Dedifferentiated amniotic fluid mesenchymal stem cell (primary cell): ENCODE results near the gene WLS.
"Not testable (repeated sequence)": the region's sequence is repeated elsewhere in the genome, so short reads cannot be mapped to it uniquely, and the experiment has no call there.

Experiments
- DNase-seq: peaks from one replicate; pipeline ENCODE4 v3.0.0-alpha.2; 2016; ENCODE audit errors: extremely low spot score

The WLS gene

GRCh38 chr1:68199603-68200002 lies 32.7 kb downstream of the WLS start:
- DNase-seq, result no peak

- DNase-seq, result no peak
Observed at GRCh38 chr1:68198752-68199151, 33.6 kb downstream of the WLS start.

DNA sequence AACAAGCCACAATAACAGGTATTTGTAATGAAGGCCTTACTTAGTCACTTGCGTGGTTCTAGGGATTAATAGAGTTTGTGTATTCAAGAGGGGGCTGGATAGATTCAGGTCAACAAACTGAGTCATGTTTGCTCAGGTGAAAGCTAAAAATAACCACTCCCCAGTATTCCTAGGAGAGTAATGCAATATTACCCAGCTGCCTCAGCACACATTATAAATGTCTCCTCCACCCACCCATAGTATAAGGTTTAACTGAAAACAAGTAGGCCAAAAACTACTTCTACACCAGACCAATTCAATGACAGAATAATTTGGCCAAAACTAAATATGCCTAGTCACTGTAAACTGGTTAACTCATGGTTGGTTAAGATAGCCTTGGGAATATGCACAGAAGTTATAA lies 34.4 kb downstream of the WLS start:
- DNase-seq, result no peak

DNA sequence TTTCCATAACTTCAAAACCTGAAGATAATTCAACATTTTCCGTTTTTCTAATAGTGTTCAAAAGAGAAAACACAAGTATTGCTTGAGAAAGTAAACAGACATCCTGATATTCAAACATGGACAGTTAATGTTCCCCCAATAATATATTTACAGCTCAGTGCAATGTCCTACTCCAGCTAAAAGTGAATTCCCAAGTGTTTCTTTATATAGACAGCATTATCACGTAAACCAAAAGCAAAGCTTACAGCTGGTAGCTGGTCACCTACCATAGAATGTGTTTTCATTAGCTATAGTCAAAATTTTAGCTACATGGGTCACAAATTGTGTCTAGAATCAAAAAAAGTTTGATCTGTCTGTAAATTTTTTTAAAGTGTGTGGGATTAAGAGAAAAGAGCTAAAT lies 34.9 kb downstream of the WLS start:
- no peak for DNase-seq

GRCh38 chr1:68196676-68197075 lies 35.6 kb downstream of the WLS start:
- no peak for DNase-seq

DNA sequence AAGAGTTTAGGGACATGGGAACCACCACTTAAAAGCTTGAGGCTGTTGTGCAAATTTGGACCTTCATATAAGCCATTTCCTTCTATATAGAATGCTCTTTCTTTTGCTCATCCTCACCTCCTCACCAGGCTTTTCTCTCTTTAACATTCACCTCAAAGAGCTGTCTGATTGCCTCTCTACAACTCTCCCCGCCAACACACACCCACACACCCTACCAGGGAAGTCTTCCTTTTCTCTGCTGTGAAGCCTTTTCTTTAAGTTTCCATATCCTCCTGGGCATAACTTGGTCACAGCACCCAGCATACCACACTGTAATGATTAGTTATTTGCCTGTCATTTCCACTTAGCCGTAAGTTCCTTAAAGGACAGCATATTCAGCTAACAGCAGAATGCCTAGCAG lies 40.6 kb downstream of the WLS start:
- DNase-seq, result no peak

DNA sequence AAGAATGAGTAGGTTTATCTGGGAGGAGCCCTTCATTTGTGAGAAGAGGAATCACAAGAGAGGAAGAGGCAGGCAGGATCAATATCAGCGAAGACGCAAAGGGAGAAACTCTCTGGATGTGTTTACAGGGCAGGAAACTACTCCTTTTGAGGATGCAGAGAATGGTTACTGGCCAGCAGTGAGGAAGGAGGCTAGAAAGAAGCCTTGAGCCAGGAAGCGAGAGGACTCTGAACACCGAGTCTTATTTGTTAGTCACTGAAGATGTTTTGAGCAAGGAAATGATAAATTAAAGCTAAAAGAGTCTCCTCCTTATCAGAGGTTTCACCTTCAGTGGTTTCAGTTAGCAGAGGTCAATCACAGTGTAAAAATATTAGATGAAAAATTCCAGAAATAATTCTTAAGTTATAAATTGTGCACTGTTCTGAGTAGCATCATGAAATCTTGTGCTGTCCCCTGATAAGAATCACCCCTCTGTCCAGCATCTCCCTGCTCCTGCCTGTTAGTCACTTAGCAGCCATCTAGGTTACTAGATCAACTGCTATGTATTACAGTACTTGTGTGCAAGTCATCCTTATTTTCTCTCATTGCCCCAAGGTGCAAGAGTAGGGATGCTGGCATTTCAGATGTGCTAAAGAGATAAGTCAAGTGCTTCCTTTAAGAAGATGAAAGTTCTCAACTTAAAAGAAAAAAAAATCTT lies 43.5 kb downstream of the WLS start:
- no peak for DNase-seq

DNA sequence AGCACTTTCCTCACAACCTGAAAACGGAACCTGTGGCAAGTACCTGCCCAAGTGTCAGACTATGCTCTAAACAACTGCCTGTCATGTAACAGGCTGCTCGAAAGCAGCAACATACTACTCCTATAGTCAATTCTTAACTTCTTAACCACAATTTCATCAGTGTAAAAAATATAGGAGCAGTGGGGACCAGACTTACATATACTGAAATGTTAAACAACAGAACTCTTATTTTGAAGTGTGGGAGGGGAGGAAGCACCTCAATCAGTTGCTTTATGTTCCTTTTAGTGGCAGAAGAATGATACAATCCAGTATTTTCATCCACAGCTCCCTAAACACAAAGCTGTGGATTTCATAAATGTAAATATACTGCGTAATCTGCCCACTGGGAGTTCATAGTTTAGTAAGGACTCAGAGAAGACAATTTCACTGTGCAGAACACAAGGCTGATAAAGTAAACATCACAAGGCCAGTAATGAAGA lies 44.2 kb downstream of the WLS start:
- peak; percentile 46 for DNase-seq

DNA sequence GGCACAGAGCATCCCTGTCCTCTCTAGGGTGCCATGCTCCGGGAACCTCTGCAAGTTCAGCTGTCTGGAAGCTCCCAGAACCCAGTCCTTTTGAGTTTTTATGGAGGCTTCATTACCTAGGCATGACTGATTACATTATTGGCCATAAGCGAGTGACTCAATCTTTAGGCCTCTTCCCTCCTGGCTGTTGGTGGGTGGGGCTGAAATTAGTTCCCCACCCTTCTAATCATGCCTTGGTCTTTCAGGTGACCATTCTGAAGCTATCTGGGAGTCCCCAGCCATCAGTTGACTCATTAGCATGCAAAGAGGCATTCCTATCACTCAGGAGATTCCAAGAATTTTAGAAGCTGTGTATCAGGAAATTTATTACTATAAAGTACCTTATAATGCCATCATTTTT lies 46.6 kb downstream of the WLS start:
- no peak for DNase-seq

DNA sequence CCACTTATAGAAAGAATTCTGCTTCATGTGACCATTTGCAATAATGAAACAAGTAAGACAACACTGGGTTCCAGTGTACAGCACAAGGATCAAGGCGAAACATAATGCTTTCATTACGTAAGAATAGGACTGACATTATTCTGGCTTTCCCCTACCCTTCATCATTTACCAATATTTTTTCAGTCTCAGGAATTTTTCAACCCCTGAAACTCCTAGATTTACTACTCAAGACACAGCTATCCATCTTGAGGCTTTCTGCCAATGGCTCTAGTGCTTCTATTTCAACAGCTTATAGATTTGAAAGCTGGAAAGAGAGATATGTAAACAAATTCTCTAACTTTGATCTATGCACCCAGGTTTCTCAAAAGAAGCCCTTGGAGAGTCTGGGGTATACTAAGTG lies 48.4 kb downstream of the WLS start:
- DNase-seq, result no peak

- no peak for DNase-seq
Observed at GRCh38 chr1:68181165-68181556, 51.2 kb downstream of the WLS start.

DNA sequence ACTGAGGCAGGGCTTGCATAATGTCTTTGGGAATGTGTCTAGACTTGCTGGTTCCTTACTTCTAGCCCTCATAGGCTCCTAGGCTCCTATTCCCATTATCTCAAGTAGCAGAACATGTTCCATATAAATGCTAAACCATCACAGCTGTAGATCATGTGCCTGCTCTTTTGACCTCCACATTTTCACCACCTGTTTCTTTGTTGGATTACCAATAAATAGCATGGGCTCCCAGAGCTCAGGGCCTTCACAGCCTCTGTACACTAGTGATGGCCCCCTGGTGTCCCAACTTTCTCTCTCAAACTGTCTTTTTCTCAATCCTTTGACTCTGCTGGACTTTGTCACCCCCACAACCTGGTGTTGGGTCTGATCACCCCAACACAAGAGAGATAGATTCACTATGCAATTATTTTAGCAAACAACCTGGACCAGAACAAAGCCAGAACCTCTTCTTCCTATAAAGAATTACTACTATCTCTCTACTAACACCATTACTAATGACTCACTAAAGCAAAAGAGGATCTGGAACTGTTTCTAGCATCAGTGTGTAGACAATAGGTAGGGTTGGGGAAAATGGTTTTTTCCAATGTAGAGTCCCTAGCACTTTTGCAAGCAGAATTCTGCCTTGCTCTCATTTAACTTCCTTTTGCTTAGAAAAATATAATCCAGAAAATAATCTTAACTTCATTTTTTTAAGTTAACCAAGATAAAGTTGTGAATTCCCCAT lies 51.7 kb downstream of the WLS start:
- DNase-seq, result no peak

DNA sequence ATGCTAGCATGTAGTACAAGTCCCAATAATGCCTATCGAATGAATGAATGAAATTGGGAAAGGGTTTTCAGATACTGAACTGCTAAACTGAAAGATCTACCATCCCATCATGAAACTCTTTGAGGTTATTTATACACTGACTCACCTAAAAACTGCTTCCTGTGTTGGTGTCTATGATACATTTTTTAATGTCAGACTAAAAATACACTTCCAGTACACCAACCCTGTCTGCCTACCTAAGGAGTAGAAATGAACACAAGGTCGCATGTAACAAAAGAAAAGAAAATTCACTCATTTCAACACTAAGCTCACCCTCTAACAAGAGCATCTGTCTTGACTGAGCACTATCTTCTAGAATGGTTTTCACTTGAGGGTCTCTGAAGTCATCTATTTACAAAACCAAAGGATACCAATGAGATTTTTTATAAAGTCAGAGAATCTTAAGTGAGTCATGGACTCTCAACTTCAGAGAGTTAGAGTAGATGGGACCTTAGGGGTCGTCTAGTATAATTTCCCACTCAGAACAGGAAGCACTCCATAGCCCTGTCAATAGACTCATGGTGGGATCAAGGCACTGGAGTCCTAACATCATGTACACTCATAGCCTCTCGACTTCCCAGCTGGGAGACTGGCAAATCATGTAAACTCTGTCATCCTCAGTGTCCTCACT lies 53.4 kb downstream of the WLS start:
- DNase-seq, result no peak

DNA sequence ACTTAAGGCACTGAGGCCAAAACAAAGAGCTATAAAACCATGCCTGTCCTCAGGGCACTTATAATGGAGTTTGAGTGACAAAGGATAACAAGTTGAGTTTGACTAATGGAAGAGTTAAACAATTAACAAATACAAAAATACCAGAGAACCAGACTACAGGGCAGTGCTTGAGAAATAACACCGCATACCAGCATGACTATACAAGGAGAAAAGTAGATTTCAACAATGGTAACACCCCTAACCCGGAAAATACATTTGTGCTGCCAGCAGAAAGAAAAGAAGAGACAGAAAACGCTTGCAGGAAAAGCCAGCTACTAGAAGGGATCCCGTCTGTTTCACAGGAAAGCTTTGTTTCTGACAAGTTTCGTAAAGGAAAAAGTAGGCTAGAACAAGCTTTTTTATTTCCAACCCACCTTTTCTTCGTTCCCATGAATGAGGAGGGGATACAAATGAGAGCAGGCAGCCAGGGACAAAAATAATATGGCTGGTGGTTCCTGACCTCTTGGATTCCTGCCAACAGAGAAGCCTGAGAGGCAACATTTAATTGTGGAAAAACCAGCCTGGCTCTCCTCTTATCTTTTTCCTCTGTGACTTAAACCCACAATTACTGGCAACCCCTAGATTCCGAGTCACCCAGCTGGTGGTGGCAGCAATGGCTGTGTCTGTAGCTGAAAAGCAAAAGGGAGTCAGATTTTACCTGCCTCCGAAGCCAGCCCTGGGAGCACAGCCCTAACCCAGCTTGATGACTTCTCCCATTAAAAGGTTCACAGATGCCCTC lies 56.5 kb downstream of the WLS start:
- DNase-seq, result no peak

GRCh38 chr1:68174738-68175113 lies 57.6 kb downstream of the WLS start:
- no peak for DNase-seq

DNA sequence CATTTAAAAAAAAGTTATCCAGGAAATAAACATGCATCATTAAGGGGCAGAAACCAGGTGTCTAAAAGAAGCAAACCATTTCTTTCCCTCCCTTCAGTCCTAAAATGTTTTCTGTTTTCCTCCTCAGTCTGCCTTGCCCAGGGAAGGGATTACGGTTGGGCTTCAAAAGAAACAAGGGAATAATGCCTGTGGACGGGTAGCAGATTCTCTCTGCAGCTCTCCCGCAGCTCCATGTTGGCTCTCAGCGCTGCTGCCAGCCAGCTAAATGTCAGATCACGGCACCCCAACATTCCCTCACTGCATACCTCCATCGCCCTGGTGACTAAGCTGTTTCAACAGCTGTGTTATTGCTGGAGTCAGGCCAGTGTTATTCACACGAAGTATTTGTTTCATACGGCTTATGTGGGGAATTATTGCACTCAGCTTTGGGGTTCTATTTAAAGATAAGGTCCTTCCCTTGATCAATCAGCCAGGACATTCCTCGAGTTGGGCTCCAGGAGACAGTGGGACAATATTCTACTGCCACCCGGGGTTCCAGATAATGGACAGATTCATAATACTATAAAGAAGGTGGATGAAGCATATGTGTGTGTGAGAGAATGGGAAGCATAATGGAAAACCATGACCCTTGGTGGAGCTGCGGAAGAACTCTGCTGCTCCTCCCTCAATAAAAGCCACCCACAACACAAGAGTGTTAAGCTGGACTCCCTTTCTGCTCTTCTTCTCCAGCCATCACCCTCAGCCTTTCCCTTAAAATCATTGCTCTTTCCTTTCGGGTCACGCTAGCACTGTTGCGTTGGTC lies 58.2 kb downstream of the WLS start:
- peak; percentile 96 for DNase-seq

DNA sequence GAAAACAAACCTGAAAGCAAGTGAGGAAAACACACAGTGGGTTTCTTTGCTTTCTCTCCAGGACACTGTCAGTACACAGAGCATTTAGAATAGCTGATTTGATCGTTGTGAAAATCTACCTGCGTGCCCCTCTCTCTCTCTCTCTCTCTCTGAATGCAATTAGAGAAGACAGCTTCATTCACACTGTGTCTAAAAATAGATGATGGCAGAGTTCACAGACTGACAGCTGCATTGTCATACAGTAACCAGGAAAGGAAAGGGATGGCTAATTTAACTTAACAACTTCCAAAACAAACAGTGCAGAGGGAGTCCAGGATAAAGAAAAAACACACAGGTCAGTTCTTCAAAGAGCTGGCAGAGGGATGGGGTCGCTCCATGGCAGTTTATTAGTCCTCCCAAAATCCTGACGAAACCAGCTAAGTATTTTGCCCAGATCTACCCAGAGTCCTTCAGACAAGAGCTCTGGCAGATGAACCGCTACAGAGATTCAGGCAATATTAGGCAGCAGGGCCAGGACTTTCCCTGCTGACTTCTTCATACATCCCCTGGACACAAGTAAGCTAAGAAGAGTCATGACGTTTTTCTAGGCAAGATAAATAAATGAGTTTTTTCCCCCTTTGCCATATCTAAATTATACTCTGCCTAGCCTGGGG lies 58.9 kb downstream of the WLS start:
- DNase-seq, result no peak

GRCh38 chr1:68171795-68172194 lies 60.5 kb downstream of the WLS start:
- not testable (repeated sequence) for DNase-seq

GRCh38 chr1:68168545-68169171 lies 63.7 kb downstream of the WLS start:
- DNase-seq, result peak; percentile 46

GRCh38 chr1:68167211-68167610 lies 65.1 kb downstream of the WLS start:
- no peak for DNase-seq
